ENCODE measurements around the gene IFNG. TPM values are rescaled to one million over a fixed set of nuclear protein-coding genes. Genes with fewer than 3 reads are reported as not detected.

The IFNG gene
- polyA plus RNA-seq, 1 donor from 2014 or later: not detected

GRCh38 chr12:68200854-68201253, 41.3 kb upstream of the IFNG start:
- no peak overlapping the region for H2AFZ ChIP-seq (ENCODE audit: low read depth, low read length)
- H3K36me3 ChIP-seq (ENCODE audit: insufficient read depth, low read length): no peaks in the 10 kb centered on the region
- TF ChIP-seq MXI1 (conservative IDR thresholded peaks at IDR 0.05; ENCODE audit: poor library complexity, severe bottlenecking) (no peak), REST (IDR thresholded peaks at IDR 0.05; ENCODE audit: borderline replicate concordance) (no peak), TAF1 (IDR thresholded peaks at IDR 0.05; ENCODE audit: low read depth) (no peak)
- no peak overlapping the region for H3K9ac ChIP-seq (ENCODE audit: low read length)
- no peaks in the 10 kb centered on the region for H4K20me1 ChIP-seq (ENCODE audit: insufficient read depth)
- H3F3A ChIP-seq (ENCODE audit: insufficient read depth, low read length, poor library complexity, severe bottlenecking): no peaks in the 10 kb centered on the region
- no peak overlapping the region for H3K4me2 ChIP-seq (ENCODE audit: low read length)
- H3K9me3 ChIP-seq (ENCODE audit: low read length): no peaks in the 10 kb centered on the region
- H3K9me2 ChIP-seq (ENCODE audit: insufficient read depth, low read length): no peaks in the 10 kb centered on the region
- H3K79me2 ChIP-seq (replicated peaks; ENCODE audit: insufficient read depth, low read length): no peaks in the 10 kb centered on the region
- H3K27me3 ChIP-seq (ENCODE audit: insufficient read depth, low read depth, low read length): no peaks in the 10 kb centered on the region
- no peak overlapping the region for H3K27ac ChIP-seq (ENCODE audit: low read length)
- no peak overlapping the region for H3K4me3 ChIP-seq (ENCODE audit: low read length)

- H3K9ac ChIP-seq (ENCODE audit: low read length): no peak overlapping the region
- H3K36me3 ChIP-seq (ENCODE audit: insufficient read depth, low read length): no peaks in the 10 kb centered on the region
- H3K9me2 ChIP-seq (ENCODE audit: insufficient read depth, low read length): no peaks in the 10 kb centered on the region
- no peak overlapping the region for H2AFZ ChIP-seq (ENCODE audit: low read depth, low read length)
- H4K20me1 ChIP-seq (ENCODE audit: insufficient read depth): no peaks in the 10 kb centered on the region
- H3F3A ChIP-seq (ENCODE audit: insufficient read depth, low read length, poor library complexity, severe bottlenecking): no peaks in the 10 kb centered on the region
- H3K9me3 ChIP-seq (ENCODE audit: low read length): no peaks in the 10 kb centered on the region
- no peaks in the 10 kb centered on the region for H3K27me3 ChIP-seq (ENCODE audit: insufficient read depth, low read depth, low read length)
- no peak for TF ChIP-seq TAF1 (IDR thresholded peaks at IDR 0.05; ENCODE audit: low read depth)
- H3K4me3 ChIP-seq (ENCODE audit: low read length): no peak overlapping the region
- H3K27ac ChIP-seq (ENCODE audit: low read length): no peak overlapping the region
- no peak overlapping the region for H3K4me2 ChIP-seq (ENCODE audit: low read length)
- H3K79me2 ChIP-seq (replicated peaks; ENCODE audit: insufficient read depth, low read length): no peaks in the 10 kb centered on the region
Observed at GRCh38 chr12:68199127-68199526, 39.6 kb upstream of the IFNG start.

- Histone ChIP-seq H4K20me1 (ENCODE audit: insufficient read depth) (no peaks in the 10 kb centered on the region), H3K4me2 (ENCODE audit: low read length) (no peak overlapping the region), H3K9me3 (ENCODE audit: low read length) (no peaks in the 10 kb centered on the region), H3K27ac (ENCODE audit: low read length) (no peak overlapping the region), H3K27me3 (ENCODE audit: insufficient read depth, low read depth, low read length) (no peaks in the 10 kb centered on the region), H3K9me2 (ENCODE audit: insufficient read depth, low read length) (no peaks in the 10 kb centered on the region), H3K79me2 (replicated peaks; ENCODE audit: insufficient read depth, low read length) (no peaks in the 10 kb centered on the region), H3K36me3 (ENCODE audit: insufficient read depth, low read length) (no peaks in the 10 kb centered on the region), H3F3A (ENCODE audit: insufficient read depth, low read length, poor library complexity, severe bottlenecking) (no peaks in the 10 kb centered on the region), H3K4me3 (ENCODE audit: low read length) (no peak overlapping the region), H2AFZ (ENCODE audit: low read depth, low read length) (no peak overlapping the region), H3K9ac (ENCODE audit: low read length) (no peak overlapping the region)
- TF ChIP-seq MXI1 (conservative IDR thresholded peaks at IDR 0.05; ENCODE audit: poor library complexity, severe bottlenecking) (no peak), SMC3 (conservative IDR thresholded peaks at IDR 0.05; ENCODE audit: poor library complexity) (no peak), EP300 (conservative IDR thresholded peaks at IDR 0.05; ENCODE audit: poor library complexity, severe bottlenecking) (no peak), CTCF (IDR thresholded peaks at IDR 0.05; ENCODE audit: poor library complexity, severe bottlenecking) (no peak), POLR2AphosphoS5 (IDR thresholded peaks at IDR 0.05) (no peak), TAF1 (IDR thresholded peaks at IDR 0.05; ENCODE audit: low read depth) (no peak)
Observed at GRCh38 chr12:68198507-68199086, 39.1 kb upstream of the IFNG start.
